Neural progenitor cell (in vitro differentiated cells): Measurements from ENCODE around the gene PTPRH. TPM values are rescaled to one million over a fixed set of nuclear protein-coding genes. Genes with fewer than 3 reads are reported as not detected.

Source experiments
- DNase-seq: peaks from one replicate; pipeline ENCODE4 v3.0.0-alpha.2; 2016; ENCODE audit warnings: low spot score
- H2AFZ ChIP-seq: fragments of 200-600 bp; sonication (generic); replicated peaks from 2 replicates; pipeline ENCODE4 v1.6.1; 2016; ENCODE audit warnings: antibody characterized with exemption
- H3F3A ChIP-seq: fragments of 200-600 bp; sonication (generic); 2 replicates; pipeline ENCODE4 v1.6.1; 2016; ENCODE audit warnings: antibody characterized with exemption, low read depth
- H3K27ac ChIP-seq: fragments of 200-600 bp; sonication (generic); 2 replicates; pipeline ENCODE4 v1.5.1; 2016; ENCODE audit warnings: mild to moderate bottlenecking
- H3K27me3 ChIP-seq: fragments of 200-600 bp; sonication (generic); 2 replicates; pipeline ENCODE4 v1.6.1; 2016; ENCODE audit warnings: mild to moderate bottlenecking, moderate library complexity
- H3K36me3 ChIP-seq: fragments of 200-600 bp; sonication (generic); 2 replicates; pipeline ENCODE4 v1.5.1; 2016
- H3K4me1 ChIP-seq: fragments of 200-600 bp; sonication (generic); 2 replicates; pipeline ENCODE4 v1.6.1; 2016; ENCODE audit warnings: mixed run types
- H3K4me2 ChIP-seq: fragments of 200-600 bp; sonication (generic); 2 replicates; pipeline ENCODE4 v1.6.1; 2016
- H3K4me3 ChIP-seq: fragments of 200-600 bp; sonication (generic); 2 replicates; pipeline ENCODE4 v1.5.1; 2016
- H3K79me2 ChIP-seq: fragments of 200-600 bp; sonication (generic); 2 replicates; pipeline ENCODE4 v1.6.1; 2016; ENCODE audit warnings: low read depth
- H3K9ac ChIP-seq: fragments of 200-600 bp; sonication (generic); 2 replicates; pipeline ENCODE4 v1.6.1; 2016
- H3K9me3 ChIP-seq: fragments of 200-600 bp; sonication (generic); 2 replicates; pipeline ENCODE4 v1.5.1; 2016; ENCODE audit warnings: low read depth
- H4K20me1 ChIP-seq: fragments of 200-600 bp; sonication (generic); 2 replicates; pipeline ENCODE4 v1.6.1; 2016; ENCODE audit warnings: low read depth
- H3K27ac Mint-ChIP-seq: 3 replicates; pipeline ENCODE4 v1.8.0; 2021; ENCODE audit warnings: mixed read lengths
- H3K27me3 Mint-ChIP-seq: 2 replicates; pipeline ENCODE4 v1.8.0; 2022; ENCODE audit warnings: low read depth, mild to moderate bottlenecking, inconsistent platforms, moderate library complexity, mixed read lengths; ENCODE audit not compliant: insufficient read depth
- H3K36me3 Mint-ChIP-seq: 3 replicates; pipeline ENCODE4 v1.8.0; 2021; ENCODE audit warnings: mixed read lengths
- H3K4me1 Mint-ChIP-seq: 3 replicates; pipeline ENCODE4 v1.8.0; 2021; ENCODE audit warnings: mixed read lengths
- H3K4me3 Mint-ChIP-seq: 3 replicates; pipeline ENCODE4 v1.8.0; 2021; ENCODE audit warnings: mild to moderate bottlenecking, moderate library complexity, mixed read lengths
- H3K9me3 Mint-ChIP-seq: 3 replicates; pipeline ENCODE4 v1.8.0; 2020; ENCODE audit warnings: mixed read lengths
- CTCF ChIP-seq: fragments of 200-600 bp; sonication (generic); IDR thresholded peaks from 2 replicates; pipeline ENCODE4 v1.5.1; 2017; ENCODE audit warnings: antibody characterized with exemption, mild to moderate bottlenecking
- EZH2 ChIP-seq: fragments of 200-600 bp; sonication (generic); IDR thresholded peaks from 2 replicates; pipeline ENCODE4 v1.6.1; 2017; ENCODE audit warnings: antibody characterized with exemption, mild to moderate bottlenecking, moderate library complexity
- EZH2phosphoT487 ChIP-seq: fragments of 200-600 bp; sonication (generic); IDR thresholded peaks from 2 replicates; pipeline ENCODE4 v1.6.1; 2017; ENCODE audit warnings: antibody characterized with exemption
- total RNA-seq: library from RNA; depleted of rRNA; stranded (reverse); fragments of >200 nt; gene quantifications from 2 replicates; pipeline ENCODE4 v1.2.3, GENCODE V29; 2015; ENCODE audit warnings: low replicate concordance

PTPRH gene
- total RNA-seq, 1 donor from 2014 or later = not detected

GRCh38 chr19:55136399-55137102 lies 72.8 kb downstream of the PTPRH start:
- DNase-seq = no peak
- Histone ChIP-seq H3K36me3 (no peaks in the 10 kb centered on the region), H3K27me3 (no peaks in the 10 kb centered on the region), H2AFZ (no peak overlapping the region), H3K4me1 (no peaks in the 10 kb centered on the region), H3K4me2 (no peak overlapping the region), H3K27ac (no peak overlapping the region), H3F3A (peaks cover 12% of the 10 kb centered on the region), H4K20me1 (no peaks in the 10 kb centered on the region), H3K9ac (no peak overlapping the region), H3K4me3 (no peak overlapping the region), H3K79me2 (no peaks in the 10 kb centered on the region), H3K9me3 (no peaks in the 10 kb centered on the region)
- Mint-ChIP-seq H3K4me3 (no peak overlapping the region), H3K27me3 (no peaks in the 10 kb centered on the region), H3K4me1 (peaks cover 30% of the 10 kb centered on the region), H3K27ac (no peak overlapping the region), H3K9me3 (no peaks in the 10 kb centered on the region), H3K36me3 (no peaks in the 10 kb centered on the region)
- TF ChIP-seq EZH2 = no peak
- TF ChIP-seq EZH2phosphoT487 = no peak
- no peak for TF ChIP-seq CTCF

GRCh38 chr19:55134736-55135135 lies 74.6 kb downstream of the PTPRH start:
- H3K4me3 ChIP-seq = no peak overlapping the region
- no peaks in the 10 kb centered on the region for H3K4me1 ChIP-seq
- no peak overlapping the region for H3K9ac ChIP-seq
- H3K36me3 ChIP-seq = no peaks in the 10 kb centered on the region
- no peaks in the 10 kb centered on the region for H3K9me3 Mint-ChIP-seq
- no peaks in the 10 kb centered on the region for H3K36me3 Mint-ChIP-seq
- no peak overlapping the region for H3K27ac ChIP-seq
- H2AFZ ChIP-seq = no peak overlapping the region
- H3K4me1 Mint-ChIP-seq = peaks cover 32% of the 10 kb centered on the region
- H3F3A ChIP-seq = peaks cover 11% of the 10 kb centered on the region
- no peaks in the 10 kb centered on the region for H3K27me3 ChIP-seq
- no peak overlapping the region for H3K4me2 ChIP-seq
- H3K9me3 ChIP-seq = no peaks in the 10 kb centered on the region
- no peak overlapping the region for H3K27ac Mint-ChIP-seq
- no peaks in the 10 kb centered on the region for H3K79me2 ChIP-seq
- H4K20me1 ChIP-seq = no peaks in the 10 kb centered on the region
- H3K27me3 Mint-ChIP-seq = no peaks in the 10 kb centered on the region
- no peak overlapping the region for H3K4me3 Mint-ChIP-seq
- TF ChIP-seq CTCF (no peak), EZH2 (no peak), EZH2phosphoT487 (no peak)
- DNase-seq = no peak

GRCh38 chr19:55133639-55134444 lies 75.5 kb downstream of the PTPRH start:
- Histone ChIP-seq H3F3A (peaks cover 11% of the 10 kb centered on the region), H3K9ac (no peak overlapping the region), H3K4me3 (no peak overlapping the region), H2AFZ (no peak overlapping the region), H3K27me3 (no peaks in the 10 kb centered on the region), H3K79me2 (no peaks in the 10 kb centered on the region), H4K20me1 (no peaks in the 10 kb centered on the region), H3K9me3 (no peaks in the 10 kb centered on the region), H3K27ac (no peak overlapping the region), H3K4me2 (no peak overlapping the region), H3K36me3 (no peaks in the 10 kb centered on the region), H3K4me1 (no peaks in the 10 kb centered on the region)
- peak overlapping the region; percentile 25 for H3K4me3 Mint-ChIP-seq
- peaks cover 32% of the 10 kb centered on the region for H3K4me1 Mint-ChIP-seq
- no peak for DNase-seq
- no peaks in the 10 kb centered on the region for H3K36me3 Mint-ChIP-seq
- peak overlapping the region; percentile 57 for H3K27ac Mint-ChIP-seq
- no peak for TF ChIP-seq EZH2phosphoT487
- TF ChIP-seq CTCF = no peak
- no peak for TF ChIP-seq EZH2
- H3K27me3 Mint-ChIP-seq = no peaks in the 10 kb centered on the region
- H3K9me3 Mint-ChIP-seq = no peaks in the 10 kb centered on the region
